ENCODE measurements around the gene MRPS21.

Gene MRPS21
- 37.1 reads per million, percentile 61 among the genes with 10 or more reads in this experiment for total RNA-seq

GRCh38 chr1:150293433-150294253, at the start of gene MRPS21:
Gene MRPS21, plus strand, starts transcription at chr1:150293861. Its CDS starts 506 bp downstream, at chr1:150294367.
- DNase-seq: peak; percentile 78

- no peak for DNase-seq
Observed at GRCh38 chr1:150249936-150250335, 43.7 kb upstream of the MRPS21 start.

- no peak for DNase-seq
Observed at GRCh38 chr1:150256198-150256553, 37.5 kb upstream of the MRPS21 start.

GRCh38 chr1:150256554-150257341, 36.9 kb upstream of the MRPS21 start:
- no peak for DNase-seq

GRCh38 chr1:150257624-150258585, 35.8 kb upstream of the MRPS21 start, which contains the start of gene CA14:
Gene CA14, plus strand, starts transcription at chr1:150257774. Its CDS starts 355 bp downstream, at chr1:150258129.
- DNase-seq: no peak

- no peak for DNase-seq
Observed at GRCh38 chr1:150259217-150259616, 34.4 kb upstream of the MRPS21 start.

GRCh38 chr1:150259758-150260669, 33.6 kb upstream of the MRPS21 start:
- DNase-seq: no peak

- no peak for DNase-seq
Observed at GRCh38 chr1:150261367-150261766, 32.3 kb upstream of the MRPS21 start.

GRCh38 chr1:150262388-150263320, 31.0 kb upstream of the MRPS21 start:
- DNase-seq: no peak

GRCh38 chr1:150263549-150263948, 30.1 kb upstream of the MRPS21 start:
- no peak for DNase-seq

- no peak for DNase-seq
Observed at GRCh38 chr1:150267896-150268295, 25.8 kb upstream of the MRPS21 start.

- peak; percentile 30 for DNase-seq
Observed at GRCh38 chr1:150268340-150268704, 25.3 kb upstream of the MRPS21 start.

- DNase-seq: peak; percentile 88
Observed at GRCh38 chr1:150268705-150269403, 24.8 kb upstream of the MRPS21 start, which contains the start of gene APH1A. Gene APH1A, minus strand, starts transcription at chr1:150269016. Its CDS starts 206 bp downstream, at chr1:150268810.

GRCh38 chr1:150269451-150269850, 24.2 kb upstream of the MRPS21 start:
- no peak for DNase-seq

- DNase-seq: no peak
Observed at GRCh38 chr1:150271291-150271959, 22.2 kb upstream of the MRPS21 start.

GRCh38 chr1:150273311-150273710, 20.4 kb upstream of the MRPS21 start:
- DNase-seq: no peak

GRCh38 chr1:150280138-150280707, 13.4 kb upstream of the MRPS21 start:
- no peak for DNase-seq

- DNase-seq: peak; percentile 38
Observed at GRCh38 chr1:150281221-150281757, 12.4 kb upstream of the MRPS21 start.

All from effector CD4-positive, alpha-beta T cell (primary cell).